HEK293 (cell line): ENCODE results near the gene UBA6.

Experiments used
- CTCF ChIA-PET: fragments of 350-600 bp; formaldehyde crosslinking; extraction: SDS; loops from one replicate; lab custom pipeline; 2021; ENCODE audit warnings: antibody characterized with exemption; lab: Yijun Ruan, JAX
- POLR2A ChIA-PET: fragments of 300-600 bp; formaldehyde crosslinking; extraction: SDS; loops from one replicate; lab custom pipeline; 2020; ENCODE audit warnings: antibody characterized with exemption, inconsistent platforms; lab: Yijun Ruan, JAX
- H3K27ac ChIP-seq: fragments of 200-500 bp; sonication (Bioruptor generic); 2 replicates; pipeline ENCODE4 v1.5.1; 2014; ENCODE audit warnings: low read depth, low read length, control low read depth, inconsistent platforms; ENCODE audit errors: extremely low read depth
- H3K36me3 ChIP-seq, 2 experiments: fragments of 200-500 bp in 1 of 2; sonication (Bioruptor generic) in 1 of 2; 1 replicate in 1 of 2; 2 replicates in 1 of 2; pipeline ENCODE4 v1.5.1; 2014 to 2017; ENCODE audit warnings: inconsistent platforms in 2 of 2, low read length in 2 of 2; ENCODE audit not compliant: control insufficient read depth in 2 of 2, insufficient read depth in 1 of 2
- H3K4me1 ChIP-seq: fragments of 200-500 bp; sonication (Bioruptor generic); 2 replicates; pipeline ENCODE4 v1.5.1; 2014; ENCODE audit warnings: mild to moderate bottlenecking, low read length, inconsistent platforms; ENCODE audit not compliant: control insufficient read depth, insufficient read depth
- H3K4me3 ChIP-seq: 2 replicates; pipeline ENCODE4 v1.5.1; 2011; ENCODE audit warnings: low read depth, mild to moderate bottlenecking, control low read depth, low read length, moderate library complexity
- H3K9me3 ChIP-seq: fragments of 200-500 bp; sonication (Bioruptor generic); 2 replicates; pipeline ENCODE4 v1.5.1; 2014; ENCODE audit warnings: low read depth, low read length, inconsistent platforms; ENCODE audit not compliant: control insufficient read depth, insufficient read depth
- GFI1B ChIP-seq: fragments of 450-650 bp; formaldehyde crosslinking; IDR thresholded peaks from 2 replicates; pipeline ENCODE4 v1.5.1; 2016; ENCODE audit warnings: missing biosample characterization, missing genetic modification characterization
- KLF16 ChIP-seq: fragments of 450-650 bp; formaldehyde crosslinking; IDR thresholded peaks from 2 replicates; pipeline ENCODE4 v1.5.1; 2017; ENCODE audit warnings: missing biosample characterization, missing genetic modification characterization
- KLF7 ChIP-seq: fragments of 450-650 bp; formaldehyde crosslinking; IDR thresholded peaks from 2 replicates; pipeline ENCODE4 v1.5.1; 2016; ENCODE audit warnings: missing biosample characterization, missing genetic modification characterization, borderline replicate concordance
- RBAK ChIP-seq: fragments of 450-650 bp; formaldehyde crosslinking; IDR thresholded peaks from 2 replicates; pipeline ENCODE4 v1.5.1; 2016; ENCODE audit warnings: missing biosample characterization, missing genetic modification characterization
- ZBTB48 ChIP-seq: fragments of 450-650 bp; formaldehyde crosslinking; IDR thresholded peaks from 2 replicates; pipeline ENCODE4 v1.5.1; 2016; ENCODE audit warnings: missing biosample characterization, missing genetic modification characterization
- ZNF133 ChIP-seq: fragments of 450-650 bp; formaldehyde crosslinking; IDR thresholded peaks from 2 replicates; pipeline ENCODE4 v1.5.1; 2016; ENCODE audit warnings: missing biosample characterization, missing genetic modification characterization
- ZNF2 ChIP-seq: fragments of 450-650 bp; formaldehyde crosslinking; IDR thresholded peaks from 2 replicates; pipeline ENCODE4 v1.5.1; 2016; ENCODE audit warnings: missing biosample characterization, missing genetic modification characterization
- ZNF221 ChIP-seq: fragments of 450-650 bp; formaldehyde crosslinking; IDR thresholded peaks from 2 replicates; pipeline ENCODE4 v1.5.1; 2017; ENCODE audit warnings: missing biosample characterization, missing genetic modification characterization, borderline replicate concordance
- ZNF292 ChIP-seq: fragments of 450-650 bp; formaldehyde crosslinking; IDR thresholded peaks from 2 replicates; pipeline ENCODE4 v1.5.1; 2016; ENCODE audit warnings: low read depth, missing biosample characterization, missing genetic modification characterization, borderline replicate concordance
- ZNF548 ChIP-seq: fragments of 450-650 bp; formaldehyde crosslinking; IDR thresholded peaks from 2 replicates; pipeline ENCODE4 v1.5.1; 2016; ENCODE audit warnings: missing biosample characterization, missing genetic modification characterization
- TF ChIP-seq, protein P1 (sequence below): fragments of 450-650 bp; formaldehyde crosslinking; IDR thresholded peaks from 2 replicates; pipeline ENCODE4 v1.5.1; 2016; ENCODE audit warnings: missing biosample characterization, missing genetic modification characterization
- TF ChIP-seq, protein P2 (sequence below): fragments of 450-650 bp; formaldehyde crosslinking; IDR thresholded peaks from 2 replicates; pipeline ENCODE4 v1.5.0; 2017; ENCODE audit warnings: missing biosample characterization, missing genetic modification characterization, borderline replicate concordance
- TF ChIP-seq, protein P3 (sequence below): fragments of 450-650 bp; formaldehyde crosslinking; IDR thresholded peaks from 2 replicates; pipeline ENCODE4 v1.5.1; 2016; ENCODE audit warnings: missing biosample characterization, missing genetic modification characterization, low read depth
- TF ChIP-seq, protein P4 (sequence below): fragments of 450-650 bp; formaldehyde crosslinking; IDR thresholded peaks from 2 replicates; pipeline ENCODE4 v1.5.1; 2016; ENCODE audit warnings: missing biosample characterization, missing genetic modification characterization
- TF ChIP-seq, protein P5 (sequence below): fragments of 450-650 bp; formaldehyde crosslinking; IDR thresholded peaks from 2 replicates; pipeline ENCODE4 v1.5.1; 2016; ENCODE audit warnings: missing biosample characterization, missing genetic modification characterization

The UBA6 gene

DNA sequence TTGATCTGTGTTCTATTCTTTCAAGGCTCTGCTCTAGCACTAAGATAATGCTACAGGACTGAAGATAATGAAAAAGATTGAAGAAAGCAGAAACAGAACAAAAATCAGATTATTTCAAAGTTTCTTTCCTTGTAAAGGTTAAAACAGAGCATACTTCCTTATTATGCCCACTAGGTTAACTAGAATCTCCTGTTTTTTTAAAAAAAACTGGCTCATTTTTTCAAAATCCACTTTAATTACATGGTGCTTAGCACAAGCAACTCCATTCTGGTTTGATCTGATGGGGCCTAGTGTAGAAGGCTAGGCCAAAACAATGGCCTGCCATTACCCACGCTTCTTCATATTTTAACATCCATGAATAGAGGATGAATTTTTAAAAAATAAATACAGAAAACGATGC lies 1.2 kb upstream of the UBA6 start:
- CTCF ChIA-PET = no interaction called here
- no peaks in the 10 kb centered on the region for H3K9me3 ChIP-seq
- TF ChIP-seq, protein P1, sequence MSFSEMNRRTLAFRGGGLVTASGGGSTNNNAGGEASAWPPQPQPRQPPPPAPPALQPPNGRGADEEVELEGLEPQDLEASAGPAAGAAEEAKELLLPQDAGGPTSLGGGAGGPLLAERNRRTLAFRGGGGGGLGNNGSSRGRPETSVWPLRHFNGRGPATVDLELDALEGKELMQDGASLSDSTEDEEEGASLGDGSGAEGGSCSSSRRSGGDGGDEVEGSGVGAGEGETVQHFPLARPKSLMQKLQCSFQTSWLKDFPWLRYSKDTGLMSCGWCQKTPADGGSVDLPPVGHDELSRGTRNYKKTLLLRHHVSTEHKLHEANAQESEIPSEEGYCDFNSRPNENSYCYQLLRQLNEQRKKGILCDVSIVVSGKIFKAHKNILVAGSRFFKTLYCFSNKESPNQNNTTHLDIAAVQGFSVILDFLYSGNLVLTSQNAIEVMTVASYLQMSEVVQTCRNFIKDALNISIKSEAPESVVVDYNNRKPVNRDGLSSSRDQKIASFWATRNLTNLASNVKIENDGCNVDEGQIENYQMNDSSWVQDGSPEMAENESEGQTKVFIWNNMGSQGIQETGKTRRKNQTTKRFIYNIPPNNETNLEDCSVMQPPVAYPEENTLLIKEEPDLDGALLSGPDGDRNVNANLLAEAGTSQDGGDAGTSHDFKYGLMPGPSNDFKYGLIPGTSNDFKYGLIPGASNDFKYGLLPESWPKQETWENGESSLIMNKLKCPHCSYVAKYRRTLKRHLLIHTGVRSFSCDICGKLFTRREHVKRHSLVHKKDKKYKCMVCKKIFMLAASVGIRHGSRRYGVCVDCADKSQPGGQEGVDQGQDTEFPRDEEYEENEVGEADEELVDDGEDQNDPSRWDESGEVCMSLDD (tag by site-specific recombination) = no peak
- no peak for TF ChIP-seq RBAK (tag by site-specific recombination)
- TF ChIP-seq KLF7 (tag by site-specific recombination) = no peak
- TF ChIP-seq, protein P2, sequence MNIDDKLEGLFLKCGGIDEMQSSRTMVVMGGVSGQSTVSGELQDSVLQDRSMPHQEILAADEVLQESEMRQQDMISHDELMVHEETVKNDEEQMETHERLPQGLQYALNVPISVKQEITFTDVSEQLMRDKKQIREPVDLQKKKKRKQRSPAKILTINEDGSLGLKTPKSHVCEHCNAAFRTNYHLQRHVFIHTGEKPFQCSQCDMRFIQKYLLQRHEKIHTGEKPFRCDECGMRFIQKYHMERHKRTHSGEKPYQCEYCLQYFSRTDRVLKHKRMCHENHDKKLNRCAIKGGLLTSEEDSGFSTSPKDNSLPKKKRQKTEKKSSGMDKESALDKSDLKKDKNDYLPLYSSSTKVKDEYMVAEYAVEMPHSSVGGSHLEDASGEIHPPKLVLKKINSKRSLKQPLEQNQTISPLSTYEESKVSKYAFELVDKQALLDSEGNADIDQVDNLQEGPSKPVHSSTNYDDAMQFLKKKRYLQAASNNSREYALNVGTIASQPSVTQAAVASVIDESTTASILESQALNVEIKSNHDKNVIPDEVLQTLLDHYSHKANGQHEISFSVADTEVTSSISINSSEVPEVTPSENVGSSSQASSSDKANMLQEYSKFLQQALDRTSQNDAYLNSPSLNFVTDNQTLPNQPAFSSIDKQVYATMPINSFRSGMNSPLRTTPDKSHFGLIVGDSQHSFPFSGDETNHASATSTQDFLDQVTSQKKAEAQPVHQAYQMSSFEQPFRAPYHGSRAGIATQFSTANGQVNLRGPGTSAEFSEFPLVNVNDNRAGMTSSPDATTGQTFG (tag by site-specific recombination) = no peak
- no peak for TF ChIP-seq ZNF292 (tag by site-specific recombination)
- no peak for TF ChIP-seq ZNF221
- TF ChIP-seq, protein P3, sequence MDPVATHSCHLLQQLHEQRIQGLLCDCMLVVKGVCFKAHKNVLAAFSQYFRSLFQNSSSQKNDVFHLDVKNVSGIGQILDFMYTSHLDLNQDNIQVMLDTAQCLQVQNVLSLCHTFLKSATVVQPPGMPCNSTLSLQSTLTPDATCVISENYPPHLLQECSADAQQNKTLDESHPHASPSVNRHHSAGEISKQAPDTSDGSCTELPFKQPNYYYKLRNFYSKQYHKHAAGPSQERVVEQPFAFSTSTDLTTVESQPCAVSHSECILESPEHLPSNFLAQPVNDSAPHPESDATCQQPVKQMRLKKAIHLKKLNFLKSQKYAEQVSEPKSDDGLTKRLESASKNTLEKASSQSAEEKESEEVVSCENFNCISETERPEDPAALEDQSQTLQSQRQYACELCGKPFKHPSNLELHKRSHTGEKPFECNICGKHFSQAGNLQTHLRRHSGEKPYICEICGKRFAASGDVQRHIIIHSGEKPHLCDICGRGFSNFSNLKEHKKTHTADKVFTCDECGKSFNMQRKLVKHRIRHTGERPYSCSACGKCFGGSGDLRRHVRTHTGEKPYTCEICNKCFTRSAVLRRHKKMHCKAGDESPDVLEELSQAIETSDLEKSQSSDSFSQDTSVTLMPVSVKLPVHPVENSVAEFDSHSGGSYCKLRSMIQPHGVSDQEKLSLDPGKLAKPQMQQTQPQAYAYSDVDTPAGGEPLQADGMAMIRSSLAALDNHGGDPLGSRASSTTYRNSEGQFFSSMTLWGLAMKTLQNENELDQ = no peak
- no peak for TF ChIP-seq KLF16 (tag by site-specific recombination)
- no peak for TF ChIP-seq GFI1B (tag by site-specific recombination)
- no peak for TF ChIP-seq ZNF2
- TF ChIP-seq, protein P4, sequence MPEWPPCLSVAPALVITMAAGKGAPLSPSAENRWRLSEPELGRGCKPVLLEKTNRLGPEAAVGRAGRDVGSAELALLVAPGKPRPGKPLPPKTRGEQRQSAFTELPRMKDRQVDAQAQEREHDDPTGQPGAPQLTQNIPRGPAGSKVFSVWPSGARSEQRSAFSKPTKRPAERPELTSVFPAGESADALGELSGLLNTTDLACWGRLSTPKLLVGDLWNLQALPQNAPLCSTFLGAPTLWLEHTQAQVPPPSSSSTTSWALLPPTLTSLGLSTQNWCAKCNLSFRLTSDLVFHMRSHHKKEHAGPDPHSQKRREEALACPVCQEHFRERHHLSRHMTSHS (tag by site-specific recombination) = no peak
- no peak for TF ChIP-seq ZNF133 (tag by site-specific recombination)
- no peak for TF ChIP-seq ZNF548 (tag by site-specific recombination)
- H3K27ac ChIP-seq = no peak overlapping the region
- POLR2A ChIA-PET = interaction anchor here (1.5 kb wide), 1 partner anchor 157 kb away, joined by 5 read pairs; the partner anchor contains the start of gene CENPC
- no peak overlapping the region for H3K4me3 ChIP-seq
- H3K4me1 ChIP-seq = no peaks in the 10 kb centered on the region
- peaks cover 0 to 5% of the 10 kb centered on the region in 2 experiments; a peak in 1 of 3 replicates for H3K36me3 ChIP-seq

DNA sequence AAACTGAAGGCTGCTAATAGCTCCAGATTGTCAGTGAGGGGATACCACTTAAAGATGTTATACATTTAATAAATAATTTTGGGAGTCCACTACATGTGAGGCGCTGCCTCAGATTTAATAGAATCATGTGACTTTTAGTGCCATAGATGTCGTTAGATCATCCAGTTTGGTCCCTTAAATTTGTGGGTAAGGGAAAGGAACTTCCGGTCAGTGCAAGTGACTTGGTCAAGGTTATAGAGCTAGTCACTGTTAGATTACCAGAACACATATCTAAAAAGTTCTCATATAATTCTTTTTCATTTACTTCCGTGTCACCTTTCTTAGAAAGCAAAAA lies 529 bp upstream of the UBA6 start:
- peak overlapping the region; percentile 80 for H3K4me3 ChIP-seq
- H3K27ac ChIP-seq = no peak overlapping the region
- POLR2A ChIA-PET = interaction anchor here (1.0 to 1.5 kb wide), 4 partner anchors 10 to 156 kb away, joined by 3 to 5 read pairs (median 3); partner anchors contain the start of gene CENPC
- peaks cover 0 to 5% of the 10 kb centered on the region in 2 experiments; a peak in 1 of 3 replicates for H3K36me3 ChIP-seq
- H3K9me3 ChIP-seq = no peaks in the 10 kb centered on the region
- H3K4me1 ChIP-seq = no peaks in the 10 kb centered on the region
- CTCF ChIA-PET = interaction anchor here (0.7 to 0.8 kb wide), 2 partner anchors 45 to 124 kb away, joined by 3 read pairs; no protein-coding TSS in a partner anchor
- TF ChIP-seq, protein P5, sequence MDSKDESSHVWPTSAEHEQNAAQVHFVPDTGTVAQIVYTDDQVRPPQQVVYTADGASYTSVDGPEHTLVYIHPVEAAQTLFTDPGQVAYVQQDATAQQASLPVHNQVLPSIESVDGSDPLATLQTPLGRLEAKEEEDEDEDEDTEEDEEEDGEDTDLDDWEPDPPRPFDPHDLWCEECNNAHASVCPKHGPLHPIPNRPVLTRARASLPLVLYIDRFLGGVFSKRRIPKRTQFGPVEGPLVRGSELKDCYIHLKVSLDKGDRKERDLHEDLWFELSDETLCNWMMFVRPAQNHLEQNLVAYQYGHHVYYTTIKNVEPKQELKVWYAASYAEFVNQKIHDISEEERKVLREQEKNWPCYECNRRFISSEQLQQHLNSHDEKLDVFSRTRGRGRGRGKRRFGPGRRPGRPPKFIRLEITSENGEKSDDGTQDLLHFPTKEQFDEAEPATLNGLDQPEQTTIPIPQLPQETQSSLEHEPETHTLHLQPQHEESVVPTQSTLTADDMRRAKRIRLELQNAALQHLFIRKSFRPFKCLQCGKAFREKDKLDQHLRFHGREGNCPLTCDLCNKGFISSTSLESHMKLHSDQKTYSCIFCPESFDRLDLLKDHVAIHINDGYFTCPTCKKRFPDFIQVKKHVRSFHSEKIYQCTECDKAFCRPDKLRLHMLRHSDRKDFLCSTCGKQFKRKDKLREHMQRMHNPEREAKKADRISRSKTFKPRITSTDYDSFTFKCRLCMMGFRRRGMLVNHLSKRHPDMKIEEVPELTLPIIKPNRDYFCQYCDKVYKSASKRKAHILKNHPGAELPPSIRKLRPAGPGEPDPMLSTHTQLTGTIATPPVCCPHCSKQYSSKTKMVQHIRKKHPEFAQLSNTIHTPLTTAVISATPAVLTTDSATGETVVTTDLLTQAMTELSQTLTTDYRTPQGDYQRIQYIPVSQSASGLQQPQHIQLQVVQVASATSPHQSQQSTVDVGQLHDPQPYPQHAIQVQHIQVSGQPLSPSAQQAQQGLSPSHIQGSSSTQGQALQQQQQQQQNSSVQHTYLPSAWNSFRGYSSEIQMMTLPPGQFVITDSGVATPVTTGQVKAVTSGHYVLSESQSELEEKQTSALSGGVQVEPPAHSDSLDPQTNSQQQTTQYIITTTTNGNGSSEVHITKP (tag by site-specific recombination) = no peak
- 0 out of 2 replicates have a peak, but pooled peaks have one; percentile 20 for TF ChIP-seq ZBTB48 (tag by site-specific recombination)
